HepG2 (cell line): ENCODE measurements around the gene MSMB. TPM values are rescaled to one million over a fixed set of nuclear protein-coding genes. Genes with fewer than 3 reads are reported as not detected.

Source experiments
- ARHGAP35 ChIP-seq: sonication (generic); formaldehyde crosslinking; IDR thresholded peaks from 2 replicates; pipeline ENCODE4 v1.9.0; 2022; ENCODE audit warnings: mild to moderate bottlenecking, inconsistent platforms, moderate library complexity, missing genetic modification reagents, borderline replicate concordance
- CBX2 ChIP-seq, 2 experiments: fragments of 200-600 bp in 1 of 2; sonication (generic); formaldehyde crosslinking in 1 of 2; IDR thresholded peaks; 2 replicates each; pipeline versions ENCODE4 v1.7.0 to v1.8.1; 2018 to 2022; ENCODE audit warnings: low read depth in 2 of 2, low read length in 1 of 2, mild to moderate bottlenecking in 1 of 2, missing genetic modification reagents in 1 of 2
- CENPX ChIP-seq: sonication (generic); formaldehyde crosslinking; IDR thresholded peaks from 2 replicates; pipeline ENCODE4 v1.9.0; 2021; ENCODE audit warnings: mild to moderate bottlenecking, missing genetic modification reagents, moderate library complexity
- ERF ChIP-seq: IDR thresholded peaks from 2 replicates; pipeline ENCODE4 v1.6.1; 2018; ENCODE audit warnings: missing biosample characterization, missing genetic modification reagents
- FOXP1 ChIP-seq, 2 experiments: fragments of 450-650 bp in 1 of 2; IDR thresholded peaks; 2 replicates each; pipeline ENCODE4 v1.6.1; 2017 to 2018; ENCODE audit warnings: antibody characterized with exemption in 1 of 2
- HIVEP1 ChIP-seq: sonication (generic); formaldehyde crosslinking; IDR thresholded peaks from 2 replicates; pipeline ENCODE4 v1.4.0; 2020; ENCODE audit warnings: mild to moderate bottlenecking, missing genetic modification reagents
- KDM6A ChIP-seq: IDR thresholded peaks from 2 replicates; pipeline ENCODE4 v1.6.1; 2016; ENCODE audit warnings: low read depth
- KLF11 ChIP-seq: IDR thresholded peaks from 2 replicates; pipeline ENCODE4 v1.6.1; 2016; ENCODE audit warnings: missing compliant biosample characterization
- MBD4 ChIP-seq: IDR thresholded peaks from 2 replicates; pipeline ENCODE4 v1.6.1; 2012; ENCODE audit warnings: low read length, inconsistent platforms, borderline replicate concordance
- NONO ChIP-seq, 2 experiments: fragments of 450-650 bp in 1 of 2; sonication (generic) in 1 of 2; formaldehyde crosslinking in 1 of 2; IDR thresholded peaks in 1 of 2; conservative IDR thresholded peaks in 1 of 2; 2 replicates each; pipeline versions ENCODE4 v1.6.1 to v1.8.0; 2017 to 2022; ENCODE audit warnings: mild to moderate bottlenecking in 1 of 2, missing genetic modification reagents in 1 of 2, moderate library complexity in 1 of 2
- NR1H2 ChIP-seq: sonication (generic); formaldehyde crosslinking; IDR thresholded peaks from 2 replicates; pipeline ENCODE4 v1.8.1; 2022; ENCODE audit warnings: low read depth, missing genetic modification reagents, borderline replicate concordance
- NR2F1 ChIP-seq, 2 experiments: fragments of 450-650 bp in 1 of 2; formaldehyde crosslinking in 1 of 2; IDR thresholded peaks; 2 replicates each; pipeline versions ENCODE4 v1.5.0 to v1.6.1; 2016 to 2020; ENCODE audit warnings: mild to moderate bottlenecking in 1 of 2, missing compliant biosample characterization in 1 of 2, missing genetic modification reagents in 1 of 2, moderate library complexity in 1 of 2
- TCF12 ChIP-seq, 2 experiments: fragments of 450-650 bp in 1 of 2; sonication (generic) in 1 of 2; formaldehyde crosslinking in 1 of 2; IDR thresholded peaks; 2 replicates each; pipeline versions ENCODE4 v1.6.1 to v1.8.0; 2017 to 2022; ENCODE audit warnings: antibody characterized with exemption in 1 of 2, mild to moderate bottlenecking in 1 of 2, missing genetic modification reagents in 1 of 2, moderate library complexity in 1 of 2
- ZNF138 ChIP-seq: sonication (generic); formaldehyde crosslinking; IDR thresholded peaks from 2 replicates; pipeline ENCODE4 v1.5.0; 2020; ENCODE audit warnings: mild to moderate bottlenecking, low read depth, missing genetic modification reagents
- ZNF781 ChIP-seq: sonication (generic); formaldehyde crosslinking; IDR thresholded peaks from 2 replicates; pipeline ENCODE4 v1.5.1; 2020; ENCODE audit warnings: borderline replicate concordance, mild to moderate bottlenecking, missing genetic modification reagents; ENCODE audit errors: not compliant biosample characterization
- ZNF878 ChIP-seq: sonication (generic); formaldehyde crosslinking; IDR thresholded peaks from 2 replicates; pipeline ENCODE4 v1.8.1; 2023; ENCODE audit warnings: mild to moderate bottlenecking, missing genetic modification reagents, moderate library complexity
- polyA plus RNA-seq, 8 experiments: library from polyadenylated mRNA; depleted of rRNA in 3 of 8; stranded (reverse) in 7 of 8; unstranded in 1 of 8; fragments of >200 nt; fragmentation: Illumina TruSeq in 4 of 8; extraction: Trizol in 4 of 8; gene quantifications; 2 replicates each; pipeline versions ENCODE4 v1.2.1 to v1.2.3, GENCODE V29; 2011 to 2016; ENCODE audit warnings: low read depth in 4 of 8, missing spikeins in 1 of 8, mixed read lengths in 1 of 8; ENCODE audit not compliant: insufficient read depth in 1 of 8
- total RNA-seq, 5 experiments: library from RNA; depleted of rRNA; stranded (reverse); fragments of >200 nt; fragmentation: Illumina TruSeq; extraction: Trizol; gene quantifications; 2 replicates each; pipeline ENCODE4 v1.2.3, GENCODE V29; 2016; ENCODE audit warnings: low read depth in 1 of 5
- TF ChIP-seq, protein P1 (sequence below): fragments of 450-650 bp; IDR thresholded peaks from 2 replicates; pipeline ENCODE4 v1.6.1; 2017
- TF ChIP-seq, protein P2 (sequence below): sonication (generic); formaldehyde crosslinking; IDR thresholded peaks from 2 replicates; pipeline ENCODE4 v1.8.1; 2023; ENCODE audit warnings: mild to moderate bottlenecking, inconsistent platforms, moderate library complexity, missing genetic modification reagents, borderline replicate concordance
- TF ChIP-seq, protein P3 (sequence below): sonication (generic); formaldehyde crosslinking; IDR thresholded peaks from 2 replicates; pipeline ENCODE4 v1.5.1; 2020; ENCODE audit warnings: mild to moderate bottlenecking, missing genetic modification reagents, moderate library complexity
- TF ChIP-seq, protein P4 (sequence below): sonication (generic); formaldehyde crosslinking; IDR thresholded peaks from 2 replicates; pipeline ENCODE4 v1.4.0; 2020; ENCODE audit warnings: mild to moderate bottlenecking, missing genetic modification reagents
- TF ChIP-seq, protein P5 (sequence below): sonication (generic); formaldehyde crosslinking; IDR thresholded peaks from 2 replicates; pipeline ENCODE4 v1.9.0; 2021; ENCODE audit warnings: missing genetic modification reagents, mild to moderate bottlenecking, borderline replicate concordance

The MSMB gene
- total and polyA plus RNA-seq, 2 of the 13 experiments (the other 11 are each of a cell fraction or from before 2014, with no cell fraction given) = 0.84 TPM; not detected in 1

DNA sequence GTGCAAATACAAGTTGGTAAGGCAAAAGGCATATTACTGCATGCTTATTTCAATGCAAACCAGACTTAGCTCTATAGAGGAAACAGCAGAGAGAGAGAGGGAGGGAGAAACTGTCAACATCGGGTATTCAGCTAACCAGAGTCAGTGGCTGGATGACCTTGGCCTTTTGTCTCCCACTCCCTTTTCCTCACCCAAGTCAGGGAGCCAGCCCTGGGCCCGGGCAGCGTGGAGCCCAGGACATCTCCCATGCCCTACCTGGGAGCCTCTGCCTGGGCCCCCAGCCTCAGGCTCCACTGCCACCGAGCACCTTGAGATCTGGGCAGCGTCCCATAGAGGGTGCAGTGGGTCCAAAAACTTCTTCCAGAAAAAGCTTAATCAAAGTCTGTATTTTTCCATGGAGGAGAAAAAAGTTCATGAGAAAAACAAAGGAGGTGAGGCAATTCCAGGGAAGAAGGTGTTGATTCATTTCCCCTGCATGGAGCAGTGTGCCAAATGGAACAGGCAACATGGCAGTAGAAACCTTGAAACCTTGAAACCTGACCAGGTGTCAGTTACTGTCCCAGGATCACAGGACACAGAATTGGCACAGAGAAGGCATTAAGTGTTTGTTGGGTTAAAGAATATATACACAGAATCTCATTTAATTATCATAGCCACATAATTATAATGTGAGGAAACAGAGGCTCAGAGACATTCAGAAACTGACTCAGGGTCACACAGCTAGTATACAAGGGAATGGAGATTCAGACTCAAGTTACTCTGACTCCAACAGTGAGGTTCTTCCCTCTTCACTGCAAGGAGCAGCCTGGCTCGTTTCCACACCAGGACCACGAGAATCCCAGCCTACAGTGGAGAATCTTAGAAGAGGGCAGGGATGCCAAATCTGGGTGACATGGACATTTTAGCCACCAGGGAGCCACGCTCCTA, 9.9 kb downstream of the MSMB start (continued):
- TF ChIP-seq KDM6A (CRISPR knock-in tag) = peak; percentile 42; the same call in 1 of the 2 replicates
- TF ChIP-seq NR2F1 (CRISPR knock-in tag; IDR thresholded peaks at IDR 0.05) = peak; percentile 82 to 88
- no peak for TF ChIP-seq ARHGAP35 (CRISPR knock-in tag)
- peak; percentile 64; the same call in 1 of the 2 replicates for TF ChIP-seq ERF
- TF ChIP-seq, protein P1, sequence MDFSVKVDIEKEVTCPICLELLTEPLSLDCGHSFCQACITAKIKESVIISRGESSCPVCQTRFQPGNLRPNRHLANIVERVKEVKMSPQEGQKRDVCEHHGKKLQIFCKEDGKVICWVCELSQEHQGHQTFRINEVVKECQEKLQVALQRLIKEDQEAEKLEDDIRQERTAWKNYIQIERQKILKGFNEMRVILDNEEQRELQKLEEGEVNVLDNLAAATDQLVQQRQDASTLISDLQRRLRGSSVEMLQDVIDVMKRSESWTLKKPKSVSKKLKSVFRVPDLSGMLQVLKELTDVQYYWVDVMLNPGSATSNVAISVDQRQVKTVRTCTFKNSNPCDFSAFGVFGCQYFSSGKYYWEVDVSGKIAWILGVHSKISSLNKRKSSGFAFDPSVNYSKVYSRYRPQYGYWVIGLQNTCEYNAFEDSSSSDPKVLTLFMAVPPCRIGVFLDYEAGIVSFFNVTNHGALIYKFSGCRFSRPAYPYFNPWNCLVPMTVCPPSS = no peak
- TF ChIP-seq FOXP1 (IDR thresholded peaks at IDR 0.05) = no peak
- peak; percentile 72 for TF ChIP-seq FOXP1 (CRISPR knock-in tag; IDR thresholded peaks at IDR 0.05)
- no peak for TF ChIP-seq ZNF781 (CRISPR knock-in tag)
- TF ChIP-seq KLF11 (CRISPR knock-in tag) = no peak
- no peak for TF ChIP-seq MBD4
- no peak for TF ChIP-seq NR1H2 (CRISPR knock-in tag)
- TF ChIP-seq, protein P2, sequence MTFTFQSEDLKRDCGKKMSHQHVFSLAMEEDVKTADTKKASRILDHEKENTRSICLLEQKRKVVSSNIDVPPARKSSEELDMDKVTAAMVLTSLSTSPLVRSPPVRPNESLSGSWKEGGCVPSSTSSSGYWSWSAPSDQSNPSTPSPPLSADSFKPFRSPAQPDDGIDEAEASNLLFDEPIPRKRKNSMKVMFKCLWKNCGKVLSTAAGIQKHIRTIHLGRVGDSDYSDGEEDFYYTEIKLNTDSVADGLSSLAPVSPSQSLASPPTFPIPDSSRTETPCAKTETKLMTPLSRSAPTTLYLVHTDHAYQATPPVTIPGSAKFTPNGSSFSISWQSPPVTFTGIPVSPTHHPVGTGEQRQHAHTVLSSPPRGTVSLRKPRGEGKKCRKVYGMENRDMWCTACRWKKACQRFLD (CRISPR knock-in tag) = no peak
- no peak for TF ChIP-seq ZNF878 (CRISPR knock-in tag)
- no peak for TF ChIP-seq HIVEP1 (CRISPR knock-in tag)
- TF ChIP-seq NONO (IDR thresholded peaks at IDR 0.05) = no peak
- TF ChIP-seq NONO (CRISPR knock-in tag; conservative IDR thresholded peaks at IDR 0.05) = peak; percentile 61; the same call in 1 of the 2 replicates
- TF ChIP-seq CENPX (CRISPR knock-in tag) = no peak
- TF ChIP-seq, protein P3, sequence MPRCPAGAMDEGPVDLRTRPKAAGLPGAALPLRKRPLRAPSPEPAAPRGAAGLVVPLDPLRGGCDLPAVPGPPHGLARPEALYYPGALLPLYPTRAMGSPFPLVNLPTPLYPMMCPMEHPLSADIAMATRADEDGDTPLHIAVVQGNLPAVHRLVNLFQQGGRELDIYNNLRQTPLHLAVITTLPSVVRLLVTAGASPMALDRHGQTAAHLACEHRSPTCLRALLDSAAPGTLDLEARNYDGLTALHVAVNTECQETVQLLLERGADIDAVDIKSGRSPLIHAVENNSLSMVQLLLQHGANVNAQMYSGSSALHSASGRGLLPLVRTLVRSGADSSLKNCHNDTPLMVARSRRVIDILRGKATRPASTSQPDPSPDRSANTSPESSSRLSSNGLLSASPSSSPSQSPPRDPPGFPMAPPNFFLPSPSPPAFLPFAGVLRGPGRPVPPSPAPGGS (CRISPR knock-in tag) = no peak
- no peak for TF ChIP-seq CBX2 (IDR thresholded peaks at IDR 0.05; ENCODE audit: low read depth, low read length)
- TF ChIP-seq CBX2 (CRISPR knock-in tag; IDR thresholded peaks at IDR 0.05; ENCODE audit: low read depth) = no peak
- TF ChIP-seq ZNF138 (CRISPR knock-in tag) = no peak
- TF ChIP-seq TCF12 (IDR thresholded peaks at IDR 0.05) = no peak
- 0 out of 2 replicates have a peak, but pooled peaks have one; percentile 69 for TF ChIP-seq TCF12 (CRISPR knock-in tag; IDR thresholded peaks at IDR 0.05)
- TF ChIP-seq, protein P4, sequence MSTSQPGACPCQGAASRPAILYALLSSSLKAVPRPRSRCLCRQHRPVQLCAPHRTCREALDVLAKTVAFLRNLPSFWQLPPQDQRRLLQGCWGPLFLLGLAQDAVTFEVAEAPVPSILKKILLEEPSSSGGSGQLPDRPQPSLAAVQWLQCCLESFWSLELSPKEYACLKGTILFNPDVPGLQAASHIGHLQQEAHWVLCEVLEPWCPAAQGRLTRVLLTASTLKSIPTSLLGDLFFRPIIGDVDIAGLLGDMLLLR (CRISPR knock-in tag) = no peak
- TF ChIP-seq, protein P5, sequence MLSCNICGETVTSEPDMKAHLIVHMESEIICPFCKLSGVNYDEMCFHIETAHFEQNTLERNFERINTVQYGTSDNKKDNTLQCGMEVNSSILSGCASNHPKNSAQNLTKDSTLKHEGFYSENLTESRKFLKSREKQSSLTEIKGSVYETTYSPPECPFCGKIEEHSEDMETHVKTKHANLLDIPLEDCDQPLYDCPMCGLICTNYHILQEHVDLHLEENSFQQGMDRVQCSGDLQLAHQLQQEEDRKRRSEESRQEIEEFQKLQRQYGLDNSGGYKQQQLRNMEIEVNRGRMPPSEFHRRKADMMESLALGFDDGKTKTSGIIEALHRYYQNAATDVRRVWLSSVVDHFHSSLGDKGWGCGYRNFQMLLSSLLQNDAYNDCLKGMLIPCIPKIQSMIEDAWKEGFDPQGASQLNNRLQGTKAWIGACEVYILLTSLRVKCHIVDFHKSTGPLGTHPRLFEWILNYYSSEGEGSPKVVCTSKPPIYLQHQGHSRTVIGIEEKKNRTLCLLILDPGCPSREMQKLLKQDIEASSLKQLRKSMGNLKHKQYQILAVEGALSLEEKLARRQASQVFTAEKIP = no peak
